Measurements from ENCODE around the gene TAS1R1. TPM values are rescaled to one million over a fixed set of nuclear protein-coding genes. Genes with fewer than 3 reads are reported as not detected.

TAS1R1 gene
- total RNA-seq, 2 experiments from 2014 or later, result not detected

GRCh38 chr1:6531996-6532395 is 23.1 kb upstream of the TAS1R1 start:
- no peak for DNase-seq
- ChIA-PET POLR2A (no interaction called here), CTCF (interaction anchor here (1.2 kb wide), 1 partner anchor 41 kb away, joined by 3 read pairs; no protein-coding TSS in a partner anchor)
- Mint-ChIP-seq H3K36me3 (ENCODE audit: low read depth) (peaks cover 33% of the 10 kb centered on the region), H3K27me3 (no peaks in the 10 kb centered on the region), H3K4me3 (no peak overlapping the region), H3K27ac (no peak overlapping the region), H3K9me3 (no peaks in the 10 kb centered on the region), H3K4me1 (ENCODE audit: low read depth) (no peaks in the 10 kb centered on the region)
- no peak for ATAC-seq
- no peak for TF ChIP-seq CTCF (IDR thresholded peaks at IDR 0.05)
- intact Hi-C loops (cut with micrococcal nuclease), result no loop called here

- no peak overlapping the region for H3K4me3 Mint-ChIP-seq
- POLR2A ChIA-PET, result no interaction called here
- CTCF ChIA-PET, result no interaction called here
- ATAC-seq (no peak), DNase-seq (no peak)
- no peak for TF ChIP-seq CTCF (IDR thresholded peaks at IDR 0.05)
- no peaks in the 10 kb centered on the region for H3K27me3 Mint-ChIP-seq
- no peaks in the 10 kb centered on the region for H3K4me1 Mint-ChIP-seq (ENCODE audit: low read depth)
- H3K36me3 Mint-ChIP-seq (ENCODE audit: low read depth), result peaks cover 24% of the 10 kb centered on the region
- intact Hi-C loops (cut with micrococcal nuclease), result no loop called here
- H3K9me3 Mint-ChIP-seq, result no peaks in the 10 kb centered on the region
- no peak overlapping the region for H3K27ac Mint-ChIP-seq
These were observed 20.8 kb upstream of the TAS1R1 start for GRCh38 chr1:6534248-6534822.

GRCh38 chr1:6535214-6535613 is 19.9 kb upstream of the TAS1R1 start:
- ChIA-PET POLR2A (interaction anchor here (0.8 kb wide), 1 partner anchor 19 kb away, joined by 3 read pairs; the partner anchor contains the start of gene NOL9), CTCF (no interaction called here)
- Mint-ChIP-seq H3K4me1 (ENCODE audit: low read depth) (no peaks in the 10 kb centered on the region), H3K4me3 (no peak overlapping the region), H3K27me3 (no peaks in the 10 kb centered on the region), H3K9me3 (no peaks in the 10 kb centered on the region), H3K27ac (no peak overlapping the region), H3K36me3 (ENCODE audit: low read depth) (peaks cover 26% of the 10 kb centered on the region)
- no peak for ATAC-seq
- no peak for TF ChIP-seq CTCF (IDR thresholded peaks at IDR 0.05)
- DNase-seq, result no peak
- intact Hi-C loops (cut with micrococcal nuclease), result no loop called here

- intact Hi-C loops (cut with micrococcal nuclease), result no loop called here
- Mint-ChIP-seq H3K4me1 (ENCODE audit: low read depth) (no peaks in the 10 kb centered on the region), H3K36me3 (ENCODE audit: low read depth) (peaks cover 24% of the 10 kb centered on the region), H3K4me3 (no peak overlapping the region), H3K9me3 (no peaks in the 10 kb centered on the region), H3K27me3 (no peaks in the 10 kb centered on the region), H3K27ac (no peak overlapping the region)
- ChIA-PET POLR2A (no interaction called here), CTCF (no interaction called here)
- DNase-seq, result no peak
- no peak for ATAC-seq
- TF ChIP-seq CTCF (IDR thresholded peaks at IDR 0.05), result no peak
These were observed 18.8 kb upstream of the TAS1R1 start for GRCh38 chr1:6536291-6536690.

- Mint-ChIP-seq H3K36me3 (ENCODE audit: low read depth) (peaks cover 14% of the 10 kb centered on the region), H3K9me3 (no peaks in the 10 kb centered on the region), H3K27ac (no peak overlapping the region), H3K27me3 (no peaks in the 10 kb centered on the region), H3K4me3 (no peak overlapping the region), H3K4me1 (ENCODE audit: low read depth) (no peaks in the 10 kb centered on the region)
- TF ChIP-seq CTCF (IDR thresholded peaks at IDR 0.05), result no peak
- CTCF ChIA-PET, result interaction anchor here (0.7 to 2.2 kb wide), 4 partner anchors 15 to 132 kb away, joined by 3 to 7 read pairs (median 3); partner anchors contain the start of gene NOL9
- DNase-seq (no peak), ATAC-seq (no peak)
- POLR2A ChIA-PET, result interaction anchor here (0.7 kb wide), 1 partner anchor 9 kb away, joined by 3 read pairs; no protein-coding TSS in a partner anchor
- intact Hi-C loops (cut with micrococcal nuclease), result no loop called here
These were observed 16.2 kb upstream of the TAS1R1 start for GRCh38 chr1:6538956-6539355.

Measured in activated CD8-positive, alpha-beta T cell treated with anti-CD3 and anti-CD28 coated beads for 36 hours (primary cell).